HepG2 (cell line): ENCODE measurements around the gene INPP5K. TPM values are rescaled to one million over a fixed set of nuclear protein-coding genes. Genes with fewer than 3 reads are reported as not detected.
A peak's percentile ranks its signal among the peaks of the same experiment; 100 is the strongest.

ENCODE experiments used
- ASH2L ChIP-seq: fragments of 300-600, 200-600 bp; sonication (generic); IDR thresholded peaks from 2 replicates; pipeline ENCODE4 v1.7.0; 2017; ENCODE audit warnings: low read depth, mild to moderate bottlenecking, moderate library complexity, mixed read lengths, low read length; ENCODE audit not compliant: insufficient read length
- E2F2 ChIP-seq: sonication (generic); formaldehyde crosslinking; IDR thresholded peaks from 2 replicates; pipeline ENCODE4 v1.4.0; 2020; ENCODE audit warnings: missing genetic modification reagents, borderline replicate concordance
- FOXJ3 ChIP-seq: sonication (generic); formaldehyde crosslinking; IDR thresholded peaks from 2 replicates; pipeline ENCODE4 v1.4.0; 2020; ENCODE audit warnings: missing genetic modification reagents, mild to moderate bottlenecking, borderline replicate concordance
- MED13 ChIP-seq: sonication (generic); formaldehyde crosslinking; IDR thresholded peaks from 2 replicates; pipeline ENCODE4 v1.5.0; 2020; ENCODE audit warnings: missing genetic modification reagents
- NCOA2 ChIP-seq: sonication (generic); formaldehyde crosslinking; IDR thresholded peaks from 2 replicates; pipeline ENCODE4 v1.8.0; 2022; ENCODE audit warnings: inconsistent platforms
- PBX2 ChIP-seq: IDR thresholded peaks from 2 replicates; pipeline ENCODE4 v1.6.1; 2016; ENCODE audit warnings: control low read depth
- POLR2G ChIP-seq: fragments of 200-400 bp; formaldehyde crosslinking; IDR thresholded peaks from 2 replicates; pipeline ENCODE4 v1.6.1; 2018; ENCODE audit warnings: mild to moderate bottlenecking, low read depth, low read length, moderate library complexity
- RFX1 ChIP-seq: fragments of 450-650 bp; IDR thresholded peaks from 2 replicates; pipeline ENCODE4 v1.6.1; 2017
- SKI ChIP-seq: fragments of 450-650 bp; IDR thresholded peaks from one replicate; pipeline ENCODE4 v1.6.1; 2018; ENCODE audit warnings: mild to moderate bottlenecking; ENCODE audit not compliant: partially characterized antibody
- THAP8 ChIP-seq: sonication (generic); formaldehyde crosslinking; IDR thresholded peaks from 2 replicates; pipeline ENCODE4 v1.5.1; 2020; ENCODE audit warnings: missing genetic modification reagents, mild to moderate bottlenecking, borderline replicate concordance
- ZNF160 ChIP-seq: sonication (generic); formaldehyde crosslinking; IDR thresholded peaks from 2 replicates; pipeline ENCODE4 v1.8.0; 2022; ENCODE audit warnings: mild to moderate bottlenecking, inconsistent platforms, missing genetic modification reagents
- ZNF644 ChIP-seq: IDR thresholded peaks from 2 replicates; pipeline ENCODE4 v1.6.1; 2016; ENCODE audit warnings: low read depth
- ZNF746 ChIP-seq: sonication (generic); formaldehyde crosslinking; IDR thresholded peaks from 2 replicates; pipeline ENCODE4 v1.8.0; 2022; ENCODE audit warnings: mild to moderate bottlenecking, missing genetic modification reagents
- ZNF772 ChIP-seq: sonication (generic); formaldehyde crosslinking; IDR thresholded peaks from 2 replicates; pipeline ENCODE4 v1.5.0; 2020; ENCODE audit warnings: mild to moderate bottlenecking, missing genetic modification reagents
- ZSCAN20 ChIP-seq: sonication (generic); formaldehyde crosslinking; IDR thresholded peaks from 2 replicates; pipeline ENCODE4 v1.4.0; 2020; ENCODE audit warnings: missing genetic modification reagents, mild to moderate bottlenecking, borderline replicate concordance
- polyA plus RNA-seq, 8 experiments: library from polyadenylated mRNA; depleted of rRNA in 3 of 8; stranded (reverse) in 7 of 8; unstranded in 1 of 8; fragments of >200 nt; fragmentation: Illumina TruSeq in 4 of 8; extraction: Trizol in 4 of 8; gene quantifications; 2 replicates each; pipeline versions ENCODE4 v1.2.1 to v1.2.3, GENCODE V29; 2011 to 2016; ENCODE audit warnings: low read depth in 4 of 8, missing spikeins in 1 of 8, mixed read lengths in 1 of 8; ENCODE audit not compliant: insufficient read depth in 1 of 8
- total RNA-seq, 5 experiments: library from RNA; depleted of rRNA; stranded (reverse); fragments of >200 nt; fragmentation: Illumina TruSeq; extraction: Trizol; gene quantifications; 2 replicates each; pipeline ENCODE4 v1.2.3, GENCODE V29; 2016; ENCODE audit warnings: low read depth in 1 of 5
- TF ChIP-seq, protein P1 (sequence below): sonication (generic); formaldehyde crosslinking; IDR thresholded peaks from 2 replicates; pipeline ENCODE4 v1.4.0; 2020; ENCODE audit warnings: mild to moderate bottlenecking, missing genetic modification reagents
- TF ChIP-seq, protein P2 (sequence below): sonication (generic); formaldehyde crosslinking; IDR thresholded peaks from 2 replicates; pipeline ENCODE4 v1.4.0; 2020; ENCODE audit warnings: low read depth, mild to moderate bottlenecking, missing genetic modification reagents
- TF ChIP-seq, protein P3 (sequence below): sonication (generic); formaldehyde crosslinking; IDR thresholded peaks from 2 replicates; pipeline ENCODE4 v1.4.0; 2020; ENCODE audit warnings: missing genetic modification reagents, borderline replicate concordance
- TF ChIP-seq, protein P4 (sequence below): sonication (generic); formaldehyde crosslinking; conservative IDR thresholded peaks from 2 replicates; pipeline ENCODE4 v1.8.1; 2023; ENCODE audit warnings: missing genetic modification reagents

Gene INPP5K
- total and polyA plus RNA-seq, 2 of the 13 experiments (the other 11 are each of a cell fraction or from before 2014, with no cell fraction given) = 4.8 to 9.6 TPM

- TF ChIP-seq ZNF746 (peak; percentile 30; the same call in 1 of the 2 replicates), FOXJ3 (no peak), SKI (no peak), POLR2G (peak; percentile 73), RFX1 (no peak), MED13 (CRISPR knock-in tag) (peak; percentile 50; the same call in 1 of the 2 replicates), NCOA2 (CRISPR knock-in tag) (0 out of 2 replicates have a peak, but pooled peaks have one; percentile 20), ZNF160 (peak; percentile 66; the same call in 1 of the 2 replicates), E2F2 (CRISPR knock-in tag) (no peak; the same call in 1 of the 2 replicates), ZSCAN20 (CRISPR knock-in tag) (peak; percentile 78; the same call in 1 of the 2 replicates), ZNF644 (no peak), THAP8 (CRISPR knock-in tag) (no peak), ZNF772 (peak; percentile 53; the same call in 1 of the 2 replicates), ASH2L (no peak), PBX2 (CRISPR knock-in tag) (no peak)
- TF ChIP-seq, protein P1, sequence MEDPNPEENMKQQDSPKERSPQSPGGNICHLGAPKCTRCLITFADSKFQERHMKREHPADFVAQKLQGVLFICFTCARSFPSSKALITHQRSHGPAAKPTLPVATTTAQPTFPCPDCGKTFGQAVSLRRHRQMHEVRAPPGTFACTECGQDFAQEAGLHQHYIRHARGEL (CRISPR knock-in tag) = no peak
- TF ChIP-seq, protein P2, sequence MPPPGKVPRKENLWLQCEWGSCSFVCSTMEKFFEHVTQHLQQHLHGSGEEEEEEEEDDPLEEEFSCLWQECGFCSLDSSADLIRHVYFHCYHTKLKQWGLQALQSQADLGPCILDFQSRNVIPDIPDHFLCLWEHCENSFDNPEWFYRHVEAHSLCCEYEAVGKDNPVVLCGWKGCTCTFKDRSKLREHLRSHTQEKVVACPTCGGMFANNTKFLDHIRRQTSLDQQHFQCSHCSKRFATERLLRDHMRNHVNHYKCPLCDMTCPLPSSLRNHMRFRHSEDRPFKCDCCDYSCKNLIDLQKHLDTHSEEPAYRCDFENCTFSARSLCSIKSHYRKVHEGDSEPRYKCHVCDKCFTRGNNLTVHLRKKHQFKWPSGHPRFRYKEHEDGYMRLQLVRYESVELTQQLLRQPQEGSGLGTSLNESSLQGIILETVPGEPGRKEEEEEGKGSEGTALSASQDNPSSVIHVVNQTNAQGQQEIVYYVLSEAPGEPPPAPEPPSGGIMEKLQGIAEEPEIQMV (CRISPR knock-in tag) = no peak
- TF ChIP-seq, protein P3, sequence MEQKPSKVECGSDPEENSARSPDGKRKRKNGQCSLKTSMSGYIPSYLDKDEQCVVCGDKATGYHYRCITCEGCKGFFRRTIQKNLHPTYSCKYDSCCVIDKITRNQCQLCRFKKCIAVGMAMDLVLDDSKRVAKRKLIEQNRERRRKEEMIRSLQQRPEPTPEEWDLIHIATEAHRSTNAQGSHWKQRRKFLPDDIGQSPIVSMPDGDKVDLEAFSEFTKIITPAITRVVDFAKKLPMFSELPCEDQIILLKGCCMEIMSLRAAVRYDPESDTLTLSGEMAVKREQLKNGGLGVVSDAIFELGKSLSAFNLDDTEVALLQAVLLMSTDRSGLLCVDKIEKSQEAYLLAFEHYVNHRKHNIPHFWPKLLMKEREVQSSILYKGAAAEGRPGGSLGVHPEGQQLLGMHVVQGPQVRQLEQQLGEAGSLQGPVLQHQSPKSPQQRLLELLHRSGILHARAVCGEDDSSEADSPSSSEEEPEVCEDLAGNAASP (CRISPR knock-in tag) = no peak
- TF ChIP-seq, protein P4, sequence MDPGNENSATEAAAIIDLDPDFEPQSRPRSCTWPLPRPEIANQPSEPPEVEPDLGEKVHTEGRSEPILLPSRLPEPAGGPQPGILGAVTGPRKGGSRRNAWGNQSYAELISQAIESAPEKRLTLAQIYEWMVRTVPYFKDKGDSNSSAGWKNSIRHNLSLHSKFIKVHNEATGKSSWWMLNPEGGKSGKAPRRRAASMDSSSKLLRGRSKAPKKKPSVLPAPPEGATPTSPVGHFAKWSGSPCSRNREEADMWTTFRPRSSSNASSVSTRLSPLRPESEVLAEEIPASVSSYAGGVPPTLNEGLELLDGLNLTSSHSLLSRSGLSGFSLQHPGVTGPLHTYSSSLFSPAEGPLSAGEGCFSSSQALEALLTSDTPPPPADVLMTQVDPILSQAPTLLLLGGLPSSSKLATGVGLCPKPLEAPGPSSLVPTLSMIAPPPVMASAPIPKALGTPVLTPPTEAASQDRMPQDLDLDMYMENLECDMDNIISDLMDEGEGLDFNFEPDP = no peak
Measured at GRCh38 chr17:1490643-1491442, 25.6 kb downstream of the INPP5K start (continued).
